ENCODE data around the gene EID3.
"Not testable (repeated sequence)": the region's sequence is repeated elsewhere in the genome, so short reads cannot be mapped to it uniquely, and the experiment has no call there.

Gene EID3

DNA sequence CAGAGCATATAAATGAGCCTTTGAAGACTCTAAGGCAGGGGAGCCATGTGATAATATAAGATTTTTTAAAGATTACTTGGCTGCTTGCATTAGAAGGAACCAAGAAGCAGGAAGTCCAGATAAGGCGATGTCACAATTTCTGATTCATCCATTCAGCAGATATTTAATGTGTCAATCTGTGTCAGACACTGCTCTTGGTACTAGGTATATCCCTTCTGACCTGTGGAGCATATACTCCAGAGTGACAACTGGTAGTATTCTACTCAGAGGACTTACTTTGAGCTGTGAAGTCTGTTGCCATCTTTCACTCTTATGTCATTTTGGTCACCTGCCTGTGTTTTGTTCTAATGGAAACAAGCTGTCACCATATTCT, 10.7 kb downstream of the EID3 start:
- DNase-seq = peak in 1 of 2 experiments; percentile 43

DNA sequence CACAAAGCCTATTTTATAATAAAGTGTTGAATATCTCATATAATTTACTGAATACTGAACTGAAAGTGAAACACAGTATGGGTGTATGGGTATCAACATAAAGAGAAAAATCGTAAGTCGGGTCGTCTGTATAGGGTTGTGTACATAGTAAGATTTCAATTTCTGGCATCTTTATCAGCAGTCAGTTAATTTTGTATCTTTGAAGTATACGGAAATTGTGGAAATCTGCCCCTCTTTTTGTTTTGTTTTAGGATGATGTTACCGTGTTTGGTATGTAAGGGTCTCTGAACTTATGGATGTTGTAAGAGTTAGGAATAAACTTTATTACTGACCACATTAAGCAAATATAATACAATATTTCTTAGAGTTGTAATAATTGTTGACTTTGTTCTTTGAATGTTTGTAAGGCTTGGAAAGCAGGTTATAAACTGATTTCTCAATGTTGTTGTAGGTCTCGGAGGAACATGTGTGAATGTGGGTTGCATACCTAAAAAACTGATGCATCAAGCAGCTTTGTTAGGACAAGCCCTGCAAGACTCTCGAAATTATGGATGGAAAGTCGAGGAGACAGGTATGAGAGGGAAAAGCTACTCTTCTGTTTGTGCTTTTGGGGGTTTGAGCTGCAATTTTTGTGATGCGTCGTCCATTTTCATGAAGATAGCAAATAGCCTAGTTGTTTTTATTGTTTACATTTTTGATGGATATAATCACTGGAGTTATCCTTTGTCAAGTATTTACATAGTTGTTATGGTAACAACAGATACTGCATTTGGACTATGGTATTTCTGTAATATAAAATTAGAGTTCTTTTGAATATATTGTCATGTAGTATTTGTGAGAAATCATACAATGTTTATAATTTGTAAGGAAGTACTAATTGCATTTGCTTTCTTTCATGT, 12.0 kb downstream of the EID3 start:
- peak in 1 of 2 experiments; percentile 42 for DNase-seq

DNA sequence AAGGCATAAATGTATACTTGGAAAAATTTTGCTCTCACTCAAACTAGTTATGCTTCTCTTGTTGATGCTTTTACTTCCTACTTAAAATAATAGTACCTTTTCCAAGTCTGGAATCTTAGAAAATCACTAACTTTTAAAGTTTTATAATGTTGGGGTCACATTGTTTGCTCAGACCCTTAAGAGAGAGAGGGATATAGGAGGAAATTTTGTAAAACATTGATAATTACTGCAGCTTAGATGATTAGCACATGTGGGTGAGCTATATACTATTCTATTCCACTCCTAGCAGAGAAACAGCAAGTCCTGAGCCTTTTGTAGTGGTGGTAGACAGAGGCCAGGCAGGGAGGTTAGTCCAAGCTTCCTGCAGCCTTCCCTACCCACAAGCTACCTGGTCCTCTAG, 13.4 kb downstream of the EID3 start:
- DNase-seq = no peak

DNA sequence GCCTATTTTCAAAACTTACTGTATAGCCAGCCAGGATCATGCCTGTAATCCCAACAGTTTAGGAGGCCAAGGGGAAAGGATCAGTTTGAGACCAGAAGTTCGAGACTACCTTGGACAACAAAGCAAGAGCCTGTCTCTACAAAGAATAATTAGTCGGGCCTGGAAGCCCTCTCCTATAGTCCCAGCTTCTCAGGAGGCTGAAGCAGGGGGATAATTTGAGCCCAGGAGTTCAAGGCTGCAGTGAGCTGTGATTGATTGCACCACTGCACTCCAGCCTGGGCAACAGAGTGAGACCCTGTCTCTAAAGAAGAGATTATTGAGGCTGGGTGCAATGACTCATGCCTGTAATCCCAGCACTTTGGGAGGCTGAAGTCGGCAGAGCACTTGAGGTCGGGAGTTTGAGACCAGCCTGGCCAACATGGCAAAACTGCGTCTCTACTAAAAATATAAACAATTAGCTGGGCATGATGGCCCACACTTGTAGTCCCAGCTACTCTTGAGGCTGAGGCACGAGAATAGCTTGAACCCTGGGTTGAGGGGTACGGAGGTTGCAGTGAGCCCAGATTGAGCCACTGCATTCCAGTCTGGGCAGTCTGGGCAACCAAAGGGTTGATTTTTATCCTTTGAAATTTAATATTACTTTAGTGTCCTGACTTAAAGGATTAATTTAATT, 14.1 kb downstream of the EID3 start:
- no peak for DNase-seq

DNA sequence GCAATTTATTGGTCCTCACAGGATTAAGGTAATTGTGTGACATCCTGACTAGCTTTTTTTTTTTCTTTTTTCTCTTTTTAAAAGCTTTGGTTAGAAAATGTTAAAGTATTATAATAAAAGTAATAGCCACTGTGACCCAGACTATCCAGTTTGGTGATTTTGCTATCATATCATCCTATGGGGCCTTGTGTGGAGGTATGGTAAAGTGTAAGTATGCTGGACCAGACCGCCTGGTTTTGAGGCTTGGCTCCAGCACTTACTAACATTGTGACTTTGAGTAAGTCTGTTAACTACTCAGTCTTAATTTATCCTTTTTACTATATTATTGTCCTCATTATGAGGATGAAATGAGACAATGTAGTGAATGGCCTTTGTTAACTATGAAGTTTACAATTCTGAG, 15.5 kb downstream of the EID3 start:
- no peak for DNase-seq

DNA sequence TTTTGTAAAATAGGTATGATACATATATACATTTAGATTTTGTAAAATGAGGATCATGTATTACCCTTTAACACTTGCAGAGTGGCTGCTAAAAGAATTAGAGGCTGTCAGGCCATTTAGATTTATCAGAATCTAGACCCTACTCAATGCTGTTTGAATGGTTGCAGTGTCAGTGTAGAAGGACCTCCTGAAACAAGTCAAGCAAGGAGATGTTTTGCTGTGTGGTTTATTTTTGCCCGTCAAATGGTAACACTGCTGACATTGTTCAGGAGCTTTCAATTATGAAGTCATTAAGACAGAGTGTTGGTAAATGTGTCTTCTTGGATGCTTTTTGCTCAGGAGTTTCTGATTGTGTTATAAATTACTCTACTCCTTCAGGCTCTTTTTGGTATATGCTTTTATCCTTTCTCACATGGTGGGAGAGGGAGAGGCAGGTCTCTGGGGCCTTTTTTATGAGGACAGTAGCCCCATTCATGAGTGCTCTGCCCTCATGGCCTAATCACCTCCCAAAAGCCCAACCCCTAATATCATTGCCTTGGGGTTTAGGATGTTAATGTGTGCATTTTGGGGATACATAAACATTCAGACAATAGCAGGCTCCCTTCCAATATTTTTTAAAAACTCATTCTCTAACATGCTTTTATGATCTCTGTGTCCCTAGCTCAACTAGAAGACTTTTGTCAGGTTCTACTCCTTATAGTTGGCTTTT, 16.5 kb downstream of the EID3 start:
- no peak for DNase-seq

DNA sequence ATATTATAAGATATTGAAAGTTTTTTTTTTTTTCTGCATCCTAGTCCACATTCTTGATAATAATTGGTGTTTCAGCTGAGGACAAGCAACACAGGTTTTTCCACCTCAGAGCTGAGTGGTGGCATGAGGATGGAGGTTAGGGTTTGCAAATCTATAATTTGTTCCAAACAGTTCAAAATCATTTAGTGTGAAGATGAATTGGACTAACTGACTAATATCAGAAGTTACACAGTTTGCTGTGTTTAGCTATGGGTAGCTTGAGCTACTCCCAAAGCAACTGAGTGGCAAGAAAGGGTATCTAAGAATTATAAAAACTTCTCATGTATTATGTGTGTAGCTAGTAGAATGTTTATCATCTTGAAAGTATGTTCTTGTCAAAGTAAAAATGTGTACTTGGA, 17.1 kb downstream of the EID3 start:
- no peak for DNase-seq

DNA sequence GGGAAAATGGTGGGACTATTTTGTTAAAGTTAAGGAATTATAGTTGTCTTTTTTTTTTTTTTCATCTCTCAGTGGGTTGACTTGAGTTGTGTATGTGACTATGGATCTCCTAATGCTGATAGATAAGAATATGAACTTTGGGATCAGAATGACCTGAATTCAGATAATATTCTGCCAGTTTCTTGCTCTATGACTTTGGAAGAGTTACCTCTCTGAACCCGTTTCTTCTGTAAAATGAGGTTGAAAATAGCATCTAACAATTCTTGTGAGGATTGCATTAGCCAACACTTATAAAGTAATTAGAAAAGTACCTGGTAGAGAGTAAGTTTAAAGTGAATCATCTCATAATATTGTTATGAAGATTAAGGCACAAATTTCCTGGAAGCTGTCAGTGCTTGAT, 18.4 kb downstream of the EID3 start:
- no peak for DNase-seq

DNA sequence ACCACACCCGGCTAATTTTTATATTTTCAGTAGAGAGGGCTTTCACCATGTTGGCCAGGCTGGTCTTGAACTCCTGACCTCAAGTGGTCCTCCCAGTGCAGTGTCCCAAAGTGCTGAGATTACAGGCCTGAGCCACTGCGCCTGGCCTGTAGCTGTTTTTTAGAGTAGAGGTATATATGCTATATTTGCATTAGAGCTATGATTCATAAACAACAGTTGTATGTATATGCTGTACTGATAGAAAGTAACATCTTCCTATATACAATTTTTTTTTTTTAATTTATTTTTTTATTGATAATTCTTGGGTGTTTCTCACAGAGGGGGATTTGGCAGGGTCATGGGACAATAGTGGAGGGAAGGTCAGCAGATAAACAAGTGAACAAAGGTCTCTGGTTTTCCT, 19.0 kb downstream of the EID3 start:
- DNase-seq = not testable (repeated sequence)

DNA sequence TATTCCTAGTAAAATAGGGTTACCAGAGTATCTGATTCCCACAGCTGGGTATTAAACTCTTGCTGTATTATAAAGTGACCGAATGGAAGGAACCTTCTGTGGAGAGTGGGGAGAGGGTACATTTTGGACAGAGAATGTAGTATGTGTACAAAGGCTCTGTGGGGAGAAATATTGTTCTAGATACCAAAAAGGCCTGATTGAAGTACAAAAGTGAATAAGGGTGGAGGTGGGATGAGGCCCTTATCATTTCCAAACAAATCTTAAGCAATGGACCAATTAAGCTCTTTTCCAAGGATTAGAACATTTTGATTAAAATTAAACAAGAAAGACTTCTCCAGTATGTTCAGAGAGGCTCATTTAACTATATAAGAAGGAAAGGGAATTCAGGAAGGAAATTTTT, 20.4 kb downstream of the EID3 start:
- DNase-seq = no peak

DNA sequence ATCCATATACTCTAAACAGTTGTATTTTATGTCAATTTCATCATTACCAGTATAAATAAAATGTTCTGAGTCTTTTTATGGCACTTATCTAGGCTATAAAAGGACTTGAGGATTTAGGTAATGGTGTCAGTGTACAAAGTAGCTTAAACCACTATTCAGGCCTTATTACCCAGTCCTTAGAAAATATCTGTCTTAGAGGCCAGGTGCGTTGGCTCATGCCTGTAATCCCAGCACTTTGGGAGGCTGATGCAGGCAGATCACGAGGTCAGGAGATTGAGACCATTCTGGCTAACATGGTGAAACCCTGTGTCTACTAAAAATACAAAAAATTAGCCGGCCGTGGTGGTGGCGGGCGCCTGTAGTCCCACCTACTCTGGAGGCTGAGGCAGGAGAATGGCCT, 24.7 kb downstream of the EID3 start:
- DNase-seq = not testable (repeated sequence)

DNA sequence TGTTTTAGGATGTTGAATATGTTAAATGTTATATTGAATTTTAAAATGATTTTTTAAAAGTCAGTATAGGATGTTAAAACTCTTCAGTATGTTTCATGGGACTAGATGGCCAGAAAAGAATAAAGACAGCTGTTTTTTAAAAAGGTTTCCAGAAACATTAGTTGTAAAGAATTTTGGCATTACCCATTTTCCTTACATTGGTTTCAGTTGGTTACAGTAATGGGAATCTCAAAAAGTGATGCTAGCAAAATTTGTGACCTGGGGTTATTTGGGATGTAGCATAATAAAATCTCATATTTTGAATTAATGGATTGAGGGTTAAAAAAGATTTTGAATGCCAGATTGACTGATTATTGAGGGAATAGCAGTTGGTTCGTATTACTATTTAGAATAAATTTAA, 25.3 kb downstream of the EID3 start:
- no peak for DNase-seq

DNA sequence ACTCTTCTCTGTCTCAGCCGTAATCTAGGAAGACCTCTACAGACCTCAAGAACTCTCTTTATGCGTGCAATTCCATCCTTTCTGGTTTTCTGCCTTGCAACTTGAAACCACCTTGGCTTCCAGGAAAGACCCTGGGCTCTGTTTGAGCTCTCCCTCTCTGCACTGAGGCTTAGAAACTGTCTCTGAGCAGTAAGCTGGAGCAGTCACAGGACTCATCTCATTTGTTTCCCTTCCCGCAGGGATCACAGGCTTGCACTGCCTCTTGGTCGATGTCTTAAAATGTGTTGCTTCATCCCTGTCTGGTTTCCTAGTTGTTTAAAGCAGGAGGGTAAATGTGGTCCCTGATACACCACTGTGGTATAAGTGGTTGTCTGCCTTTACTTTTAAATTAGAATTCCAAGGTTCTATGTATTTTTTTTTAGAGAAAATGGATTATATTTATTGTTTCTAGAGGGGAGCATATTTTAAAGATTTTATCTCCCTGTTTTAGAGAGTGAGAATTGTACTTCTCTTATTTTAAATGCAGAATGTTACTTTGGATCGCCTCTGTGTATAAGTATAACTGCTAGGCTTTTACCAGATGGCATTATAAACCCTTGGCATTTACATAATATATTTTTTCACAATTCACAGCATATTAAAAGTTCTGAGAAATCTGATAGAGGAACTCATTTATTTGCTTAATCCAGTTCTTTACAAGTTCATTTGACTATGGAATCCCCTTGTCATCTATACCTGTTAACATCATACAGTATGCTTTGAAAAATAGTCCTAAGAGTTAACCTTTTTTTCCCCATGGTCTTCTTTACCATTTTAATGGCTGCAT, 26.4 kb downstream of the EID3 start:
- DNase-seq = no peak

DNA sequence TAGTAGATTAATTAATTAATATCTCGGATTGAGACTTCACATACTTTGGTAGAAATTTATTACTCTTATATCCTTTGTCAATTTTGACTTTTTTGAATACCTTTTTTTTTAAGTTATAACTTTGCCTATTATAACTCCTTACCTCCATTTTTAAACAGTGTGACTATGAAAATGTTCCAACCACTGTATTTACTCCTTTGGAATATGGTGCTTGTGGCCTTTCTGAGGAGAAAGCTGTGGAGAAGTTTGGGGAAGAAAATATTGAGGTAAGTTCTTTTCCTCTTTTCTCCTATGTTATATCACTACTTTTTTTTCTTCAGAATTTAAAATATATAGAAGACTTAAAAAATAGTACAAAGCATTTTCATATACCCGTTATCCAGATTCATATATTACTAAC, 27.8 kb downstream of the EID3 start:
- no peak for DNase-seq

DNA sequence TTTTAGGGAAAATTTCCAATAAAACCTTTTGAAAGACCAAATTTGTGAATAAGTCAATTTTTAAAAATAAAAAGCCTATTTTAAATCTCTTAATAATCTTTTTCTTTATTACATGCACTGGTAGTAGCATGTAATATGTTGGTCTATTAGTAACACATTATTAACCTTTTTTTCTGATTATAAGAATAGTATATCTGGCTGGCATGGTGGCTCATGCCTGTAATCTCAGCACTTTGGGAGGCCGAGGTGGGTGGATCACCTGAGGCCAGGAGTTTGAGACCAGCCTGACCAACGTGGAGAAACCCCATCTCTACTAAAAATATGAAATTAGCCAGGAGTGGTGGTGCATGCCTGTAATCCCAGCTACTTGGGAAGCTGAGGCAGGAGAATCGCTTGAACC, 28.7 kb downstream of the EID3 start:
- DNase-seq = not testable (repeated sequence)

DNA sequence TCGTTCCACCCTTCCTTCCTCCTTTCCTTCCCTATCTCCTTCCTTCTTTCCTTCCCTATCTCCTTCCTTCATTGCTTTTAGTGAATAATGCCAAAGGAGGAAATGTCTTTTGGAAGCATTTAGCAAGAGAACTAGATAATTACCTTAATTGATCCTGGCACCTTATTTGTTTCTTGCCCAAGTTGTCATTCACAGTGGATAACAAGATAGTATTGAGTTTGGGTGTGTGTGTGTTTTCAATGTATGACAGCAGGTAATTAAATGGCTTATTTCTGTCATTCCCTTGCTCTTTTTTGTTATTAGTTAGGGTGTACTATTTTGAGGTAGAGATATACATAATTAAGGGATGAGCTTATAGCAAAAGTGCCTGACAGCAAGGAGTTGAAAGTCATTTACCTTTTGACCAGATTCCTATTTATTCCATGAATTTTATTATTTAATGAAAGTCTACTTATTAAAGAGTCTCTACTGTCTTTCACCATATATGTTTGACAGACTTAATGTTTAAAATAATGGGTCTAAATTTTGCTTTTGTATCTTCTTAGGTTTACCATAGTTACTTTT, 30.2 kb downstream of the EID3 start:
- no peak for DNase-seq

DNA sequence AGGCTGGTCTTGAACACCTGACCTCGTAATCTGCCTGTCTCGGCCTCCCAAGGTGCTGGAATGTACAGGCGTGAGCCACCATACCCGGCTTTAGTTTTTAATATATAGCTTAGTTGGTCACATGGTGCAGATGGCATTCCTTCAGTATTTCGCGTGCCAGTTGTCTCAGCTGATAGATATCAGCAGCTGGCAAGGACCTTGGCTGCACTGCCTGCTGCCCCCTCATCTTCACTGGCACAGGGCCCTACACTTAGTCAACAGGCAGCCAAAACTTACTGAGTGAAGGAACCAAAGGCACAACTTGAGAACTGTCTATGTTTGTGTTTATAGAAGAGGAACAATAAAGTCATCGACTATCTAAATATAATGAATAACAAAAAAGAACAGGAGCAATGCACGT, 31.0 kb downstream of the EID3 start:
- DNase-seq = no peak

DNA sequence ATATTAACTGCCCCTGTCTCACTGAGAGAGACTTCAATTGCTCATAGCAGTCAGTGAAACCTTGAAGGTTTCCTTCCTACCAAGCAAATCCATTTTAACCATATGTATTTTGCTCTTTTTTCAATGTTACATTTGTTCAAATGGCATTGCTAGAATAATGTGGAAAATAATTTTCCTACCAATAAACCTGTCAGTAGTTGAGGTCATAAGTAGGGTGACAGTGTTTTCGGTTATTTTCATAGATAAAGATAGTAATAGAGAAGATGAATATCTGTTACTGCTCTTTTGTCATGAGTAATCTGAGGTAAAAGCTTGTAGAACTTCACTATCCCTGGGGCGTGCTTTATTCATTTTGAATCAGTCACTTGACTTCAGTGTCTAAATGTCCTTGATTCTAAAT, 32.6 kb downstream of the EID3 start:
- no peak for DNase-seq

DNA sequence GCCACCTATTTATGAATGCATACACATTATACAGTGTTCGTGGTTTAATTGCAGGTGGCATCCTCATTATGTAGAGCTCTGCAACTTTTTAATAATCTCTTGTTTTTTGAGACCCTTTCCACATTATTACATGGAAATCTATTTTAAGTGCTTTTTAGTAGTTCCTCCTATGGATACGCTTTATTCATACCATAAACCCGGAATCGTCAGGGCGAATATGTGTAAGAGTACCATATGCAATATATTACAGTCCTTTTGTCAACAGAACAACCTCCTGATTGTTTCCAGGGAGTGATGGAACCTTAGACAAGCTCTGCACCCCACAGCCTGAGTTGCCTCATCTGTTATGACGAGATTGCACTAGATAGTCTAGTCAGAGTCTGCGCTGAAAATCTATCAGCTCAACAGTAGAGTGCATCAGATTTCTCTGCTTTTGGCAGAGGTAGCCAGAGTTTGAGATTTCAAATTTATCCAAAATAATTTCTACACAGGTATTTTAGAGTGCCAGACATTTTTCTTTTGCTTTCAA, 33.6 kb downstream of the EID3 start:
- DNase-seq = no peak

DNA sequence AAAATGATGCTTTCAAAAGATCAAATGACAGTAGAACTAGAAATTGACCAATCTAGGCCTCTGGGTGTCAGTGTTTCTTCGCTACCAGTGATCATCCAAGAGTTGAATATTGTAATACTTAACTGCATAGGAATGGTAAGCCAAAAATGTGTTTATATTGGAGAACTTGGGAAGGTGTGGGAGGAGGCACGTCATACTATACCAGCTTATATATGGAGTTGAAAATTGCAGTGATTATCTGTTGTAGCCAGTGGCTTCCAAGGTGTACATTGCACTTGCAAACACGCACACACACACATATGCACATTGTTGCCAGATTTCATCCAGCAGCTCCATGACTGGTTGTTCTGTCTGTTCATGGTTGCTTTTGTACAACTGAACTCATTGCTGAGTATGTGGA, 36.1 kb downstream of the EID3 start:
- DNase-seq = no peak

DNA sequence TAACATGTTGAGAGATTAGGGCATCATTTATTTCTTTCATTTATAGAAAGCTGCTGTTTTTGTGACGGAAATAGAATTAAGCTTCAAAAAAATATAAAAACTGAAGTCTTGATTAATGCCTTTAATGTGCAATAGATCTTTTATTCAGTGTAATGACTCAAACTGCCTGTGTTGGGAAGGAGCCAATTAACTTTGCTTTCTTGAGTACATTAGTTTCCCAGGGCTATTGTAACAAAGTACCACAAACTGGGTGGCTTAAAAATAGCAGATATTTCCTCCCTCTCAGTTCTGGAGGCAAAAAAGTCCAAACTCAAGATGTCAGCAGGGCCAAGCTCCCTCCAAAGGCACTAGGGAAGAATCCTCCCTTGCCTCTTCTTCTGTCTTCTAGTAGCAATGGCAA, 36.6 kb downstream of the EID3 start:
- no peak for DNase-seq

DNA sequence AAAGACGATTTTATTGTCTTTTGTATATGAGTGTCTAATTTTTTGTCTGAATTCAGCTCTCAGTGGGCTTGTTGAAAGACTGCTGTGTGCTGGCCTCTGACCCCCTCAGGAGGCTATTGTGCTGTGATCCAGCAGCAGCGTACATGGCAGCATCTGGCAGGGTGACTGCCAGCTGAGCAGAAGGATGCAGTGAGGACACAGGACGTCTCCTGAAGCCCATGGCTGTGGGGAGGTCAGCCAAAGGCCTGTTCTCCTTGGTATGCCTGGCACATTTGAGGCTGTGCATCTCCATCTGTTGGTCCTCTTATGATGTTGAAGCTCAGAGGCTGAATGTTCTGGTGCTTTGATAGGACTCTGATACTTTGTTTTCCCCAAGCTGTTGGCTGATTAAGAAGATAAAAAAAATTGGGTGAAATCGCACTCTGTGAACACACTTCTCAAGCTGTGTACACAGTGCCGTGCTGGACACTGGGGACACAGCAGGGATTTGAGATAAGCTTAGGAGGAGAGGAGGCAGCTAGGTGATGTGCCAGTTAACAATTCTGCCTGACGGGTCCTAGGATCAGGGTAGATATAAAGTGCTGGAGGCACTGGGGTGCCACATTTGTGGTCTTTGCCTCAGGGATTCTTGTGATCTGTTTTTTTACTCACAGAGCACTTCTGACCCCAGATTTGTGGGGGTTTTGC, 37.5 kb downstream of the EID3 start:
- DNase-seq = no peak

Data from SW 1271 (cell line).